RPMI7951 (cell line): ENCODE results near the gene NDEL1. TPM values are rescaled to one million over a fixed set of nuclear protein-coding genes. Genes with fewer than 3 reads are reported as not detected.

Experiments used
- DNase-seq: peaks from one replicate; pipeline ENCODE4 v3.0.0-alpha.2; 2012; ENCODE audit warnings: low read depth
- total RNA-seq: library from RNA; depleted of rRNA; stranded (reverse); fragments of >200 nt; shearing (Covaris generic); gene quantifications from 2 replicates; pipeline ENCODE4 v1.2.3, GENCODE V29; 2014

Gene NDEL1
- total RNA-seq, 1 experiment from 2014 or later: 23.6 TPM

DNA sequence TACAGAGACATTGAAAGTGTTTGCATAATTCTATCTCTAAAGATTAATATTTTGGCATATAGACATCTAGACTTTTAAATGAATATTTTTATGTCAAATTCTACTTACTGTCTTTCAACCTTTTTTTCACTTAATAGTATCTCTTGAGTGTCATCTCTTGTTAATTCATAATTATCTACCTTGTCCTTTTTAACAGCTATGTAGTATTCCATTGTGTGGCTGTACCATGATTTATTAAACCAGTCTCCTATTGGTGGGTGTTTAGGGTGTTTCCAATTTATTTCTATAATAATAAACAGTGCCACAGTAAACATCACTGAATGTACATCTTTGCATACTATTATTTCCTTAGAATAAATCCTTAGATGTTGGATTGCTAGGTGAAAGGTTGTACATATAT is 21.7 kb upstream of the NDEL1 start:
- DNase-seq: no peak

DNA sequence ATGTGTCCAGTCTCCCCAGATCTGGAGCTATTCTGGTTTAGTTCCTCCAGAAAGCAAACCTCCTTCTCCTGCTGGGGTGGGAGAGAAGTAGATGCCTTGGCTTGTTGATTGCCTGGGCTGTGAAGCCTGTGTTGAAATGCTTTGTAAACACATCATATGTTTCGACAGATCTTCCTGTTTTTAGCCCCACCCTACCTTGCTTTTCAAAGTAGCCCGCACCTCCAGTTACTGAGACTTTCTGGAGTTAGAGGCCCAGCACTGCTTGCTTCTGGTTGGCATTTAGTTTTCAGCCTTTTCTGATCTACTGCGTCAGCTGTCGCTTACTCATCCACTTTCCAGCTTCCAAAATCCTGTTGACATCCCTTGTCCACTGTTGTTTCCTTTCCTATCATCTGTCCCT is 17.9 kb upstream of the NDEL1 start:
- no peak for DNase-seq

- DNase-seq: no peak
Measured at GRCh38 chr17:8418471-8418870, 17.2 kb upstream of the NDEL1 start.

DNA sequence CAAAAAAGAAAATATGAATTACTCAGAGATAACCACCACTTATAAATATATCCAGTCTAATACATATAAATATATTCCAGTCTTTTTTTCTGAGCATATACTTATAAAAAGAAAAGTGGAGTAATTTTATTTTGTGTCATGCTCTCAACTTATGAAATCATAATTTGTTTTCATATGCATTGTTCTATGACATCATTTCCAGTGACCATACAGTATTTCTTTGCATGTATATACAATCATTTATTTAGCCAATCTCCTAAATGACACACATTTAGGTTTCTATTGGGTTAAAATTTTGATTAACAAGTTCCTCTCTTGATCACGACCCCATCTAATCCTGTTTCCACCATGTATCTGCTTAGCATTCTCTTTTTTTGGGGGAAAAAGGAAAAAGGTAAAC is 16.4 kb upstream of the NDEL1 start:
- no peak for DNase-seq

DNA sequence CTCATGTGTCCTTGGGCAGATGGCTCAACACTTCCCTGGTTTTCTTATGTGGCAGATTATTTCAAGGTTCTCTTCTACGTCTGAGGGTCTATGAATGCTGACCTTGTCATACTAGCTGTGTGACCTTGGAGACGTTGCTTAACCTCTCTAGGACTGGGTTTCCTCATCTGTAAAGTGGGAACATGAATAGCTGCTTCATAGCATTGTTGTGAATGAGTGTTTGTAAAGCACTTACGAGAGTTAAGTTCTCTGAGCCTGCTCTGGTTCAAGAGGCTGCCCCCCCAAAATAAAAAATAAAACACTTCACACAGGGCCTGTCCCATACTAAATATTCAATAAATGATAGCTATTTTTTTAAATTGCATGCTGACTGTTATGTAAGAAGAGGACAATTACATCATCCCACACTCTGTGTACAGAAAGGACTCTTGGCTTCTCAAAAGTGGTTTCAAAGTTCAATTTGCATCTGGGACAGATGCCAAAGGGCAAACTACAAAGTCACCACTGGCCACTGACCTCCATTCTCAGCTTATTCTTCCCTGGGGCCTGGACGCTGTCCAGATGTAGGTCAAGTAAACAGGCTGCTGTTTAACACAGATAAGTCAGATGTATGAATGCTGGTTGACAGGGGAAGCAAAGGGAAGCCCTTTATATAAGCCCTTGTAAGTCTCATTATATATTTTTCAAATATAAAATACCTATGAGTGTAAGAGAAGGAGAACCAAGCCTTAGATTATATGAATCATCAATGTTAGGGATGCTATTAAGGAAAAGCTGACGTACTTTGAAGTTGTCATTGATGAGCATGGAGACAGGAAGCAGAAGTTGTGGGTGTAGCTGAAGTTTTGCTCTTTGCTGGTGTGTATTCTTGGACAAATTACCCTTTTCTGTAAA is 15.4 kb upstream of the NDEL1 start:
- DNase-seq: peak; percentile 77

GRCh38 chr17:8421571-8421970 is 14.1 kb upstream of the NDEL1 start:
- peak; percentile 7 for DNase-seq

GRCh38 chr17:8426094-8426720 is 9.5 kb upstream of the NDEL1 start:
- DNase-seq: no peak

DNA sequence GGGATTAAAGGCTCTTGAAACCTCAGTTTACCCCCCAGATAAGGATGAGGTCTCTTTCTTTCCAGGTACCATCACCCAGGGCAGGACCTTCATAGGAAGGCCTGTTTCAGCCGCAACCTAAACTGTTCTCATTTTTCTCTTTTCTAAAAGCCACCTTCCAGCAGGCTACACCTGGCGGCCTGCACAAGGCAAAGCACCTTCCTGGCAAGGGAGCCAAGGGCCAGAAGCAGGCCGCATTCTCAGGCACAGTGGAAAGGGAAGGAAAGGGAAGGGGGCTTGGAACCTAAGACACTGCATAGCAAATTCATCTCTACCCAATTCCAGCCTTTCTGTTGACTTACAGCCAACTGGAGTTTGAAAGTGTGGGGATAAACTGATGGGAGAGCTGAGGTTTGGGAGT is 8.9 kb upstream of the NDEL1 start:
- DNase-seq: no peak

- peak; percentile 62 for DNase-seq
Measured at GRCh38 chr17:8430966-8431365, 4.7 kb upstream of the NDEL1 start.

- peak; percentile 56 for DNase-seq
Measured at GRCh38 chr17:8436169-8436843, 622 bp downstream of the NDEL1 start.

- no peak for DNase-seq
Measured at GRCh38 chr17:8436844-8437171, 1.1 kb downstream of the NDEL1 start.

DNA sequence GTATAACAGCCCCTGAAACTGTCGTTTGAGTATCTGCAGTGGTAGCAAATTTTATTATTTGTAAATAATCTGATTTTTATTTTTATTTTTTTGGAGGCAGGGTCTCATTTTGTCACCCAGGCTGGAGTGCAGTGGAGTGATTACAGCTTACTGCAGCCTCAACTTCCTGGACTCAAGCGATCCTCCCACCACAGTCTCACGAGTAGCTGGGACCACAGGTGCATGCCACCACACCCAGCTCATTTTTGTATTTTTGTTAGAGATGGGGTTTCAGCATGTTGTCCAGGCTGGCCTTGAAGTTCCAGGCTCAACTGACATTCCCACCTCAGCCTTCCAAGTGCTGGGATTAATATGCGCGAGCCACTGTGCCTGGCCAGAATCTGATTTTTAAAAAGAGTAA is 2.8 kb downstream of the NDEL1 start:
- DNase-seq: no peak

DNA sequence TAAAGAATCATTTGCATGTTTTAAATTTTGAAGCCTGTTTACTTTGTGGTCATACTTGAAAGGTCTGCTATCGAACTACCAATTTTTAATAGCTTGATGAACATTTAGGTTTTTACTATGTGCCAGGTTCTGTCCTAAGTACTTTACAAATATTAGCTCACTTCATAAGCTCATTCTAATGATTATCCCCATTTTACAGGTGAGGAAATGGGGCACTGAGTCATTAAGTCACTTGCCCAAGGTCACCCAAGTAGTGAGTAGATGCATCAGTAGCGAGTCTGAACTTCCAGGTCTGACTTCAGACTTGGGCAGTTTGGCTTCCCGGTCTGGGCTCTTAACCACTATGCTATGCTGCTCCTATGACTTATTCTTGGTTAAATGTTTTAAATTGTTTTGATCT is 4.0 kb downstream of the NDEL1 start:
- DNase-seq: no peak

GRCh38 chr17:8441690-8442089 is 6.0 kb downstream of the NDEL1 start:
- DNase-seq: no peak

DNA sequence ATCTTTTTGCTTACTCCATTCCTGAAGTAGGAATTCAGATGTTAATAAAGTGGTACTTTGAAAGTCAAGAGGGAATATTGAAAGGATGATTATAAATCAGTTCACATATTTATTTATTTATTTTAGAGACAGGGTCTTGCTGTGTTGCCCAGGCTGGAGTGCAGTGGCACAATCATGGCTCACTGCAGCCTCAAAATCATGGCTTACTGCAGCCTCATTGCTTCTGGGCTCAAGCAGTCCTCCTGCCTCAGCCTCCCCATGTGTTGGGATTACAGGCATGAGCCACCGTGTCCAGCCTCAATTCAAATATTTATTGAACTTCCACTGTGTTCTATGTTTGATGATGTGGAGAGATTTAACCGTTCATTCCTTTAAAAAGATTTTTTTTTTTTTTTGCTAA is 6.6 kb downstream of the NDEL1 start:
- no peak for DNase-seq

GRCh38 chr17:8443756-8444155 is 8.1 kb downstream of the NDEL1 start:
- DNase-seq: no peak

DNA sequence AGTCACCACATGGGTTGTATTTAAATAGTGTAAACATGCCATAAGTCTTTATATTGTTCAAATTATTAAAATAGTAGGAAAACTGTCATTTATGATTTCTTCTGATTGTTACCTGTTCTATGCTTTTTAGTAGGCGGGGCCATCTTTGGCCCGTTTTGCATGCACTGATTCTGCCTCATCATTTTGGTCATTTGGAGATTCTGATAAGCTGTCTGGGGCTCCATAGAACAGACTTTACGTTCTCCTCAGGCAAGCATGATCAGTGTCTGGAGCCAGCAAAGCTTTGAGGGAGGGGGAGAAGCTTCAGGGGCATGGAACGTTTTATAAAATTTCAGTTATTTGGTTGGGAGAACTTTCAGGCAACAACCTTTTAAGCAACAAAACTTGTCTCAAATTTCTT is 8.8 kb downstream of the NDEL1 start:
- no peak for DNase-seq

- no peak for DNase-seq
Measured at GRCh38 chr17:8445536-8445935, 9.9 kb downstream of the NDEL1 start.

DNA sequence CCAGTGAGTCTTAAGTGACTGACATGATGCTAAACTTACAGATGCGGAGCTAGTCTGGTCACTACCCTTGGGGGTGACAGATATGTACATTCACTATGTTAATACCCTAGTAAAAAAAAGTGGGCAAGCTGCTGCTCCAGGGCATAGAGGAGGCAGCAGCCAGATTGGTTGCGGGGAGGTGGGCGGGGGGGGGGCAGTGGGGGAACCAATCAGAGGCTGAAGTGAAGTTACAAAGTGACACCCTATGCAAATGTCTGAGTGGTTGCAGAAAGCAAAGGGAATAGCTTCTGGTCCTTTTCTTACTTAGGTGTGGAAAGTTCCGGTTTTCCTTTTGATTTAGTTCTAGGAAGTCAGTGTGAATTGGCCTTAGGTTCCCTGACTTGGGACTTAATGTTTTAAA is 12.1 kb downstream of the NDEL1 start:
- DNase-seq: no peak

GRCh38 chr17:8448310-8448709 is 12.6 kb downstream of the NDEL1 start:
- DNase-seq: no peak

DNA sequence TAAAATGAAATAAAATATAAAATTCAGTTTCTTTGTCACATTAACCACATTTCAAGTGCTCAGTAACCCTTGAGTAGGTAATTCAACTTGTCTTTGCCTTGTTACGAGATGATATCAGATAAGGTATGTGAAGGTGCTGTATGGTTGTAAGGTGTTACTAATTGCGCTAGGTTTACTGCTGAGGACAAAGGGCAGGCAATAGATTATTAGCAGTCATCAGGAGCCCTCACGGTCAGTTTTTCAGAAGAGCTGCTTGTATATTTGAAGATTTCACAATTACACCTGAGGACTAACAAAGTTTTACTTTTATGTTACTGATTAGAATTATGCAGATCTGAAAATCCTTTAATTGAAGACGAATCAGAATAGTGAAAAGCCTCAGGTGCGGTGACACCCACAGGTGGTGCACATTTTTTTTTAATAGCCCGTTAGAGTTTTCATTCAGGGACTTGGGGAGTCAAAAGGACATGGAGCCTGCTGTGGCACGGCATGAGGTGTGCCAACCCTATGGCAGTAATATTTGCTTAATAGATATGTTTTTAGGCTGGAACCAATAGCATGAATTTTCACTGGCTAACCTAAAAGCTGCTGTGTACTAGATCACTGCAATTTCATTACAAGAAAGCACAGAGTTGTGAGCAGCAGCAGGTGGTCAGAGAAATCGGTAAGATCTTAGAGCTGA is 16.4 kb downstream of the NDEL1 start:
- no peak for DNase-seq

GRCh38 chr17:8453326-8453725 is 17.6 kb downstream of the NDEL1 start:
- DNase-seq: no peak
